ENCODE results near the gene XCR1.

DNA sequence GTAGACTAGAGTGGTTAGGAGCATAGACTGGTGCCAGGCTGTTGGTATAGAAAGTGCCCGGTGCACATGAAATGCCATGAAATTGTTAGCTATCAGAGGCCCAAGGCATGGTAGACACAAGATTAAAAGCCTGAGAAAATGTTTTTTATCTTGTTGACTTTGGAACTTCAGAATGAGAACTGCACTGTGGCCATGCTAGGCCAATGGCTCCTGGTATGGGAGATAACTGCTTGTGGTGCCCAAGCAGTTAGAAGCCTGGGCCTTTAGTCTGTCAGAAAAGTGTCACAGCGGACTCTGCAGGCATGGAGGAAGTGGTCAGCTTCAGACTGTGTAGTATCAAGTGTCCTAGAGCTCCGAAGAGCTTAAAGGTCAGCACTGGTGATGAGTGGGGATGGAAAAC lies 43.5 kb downstream of the XCR1 start:
- no peak for TF ChIP-seq SP1 (CRISPR knock-in tag; conservative IDR thresholded peaks at IDR 0.05)
- TF ChIP-seq, protein P1, sequence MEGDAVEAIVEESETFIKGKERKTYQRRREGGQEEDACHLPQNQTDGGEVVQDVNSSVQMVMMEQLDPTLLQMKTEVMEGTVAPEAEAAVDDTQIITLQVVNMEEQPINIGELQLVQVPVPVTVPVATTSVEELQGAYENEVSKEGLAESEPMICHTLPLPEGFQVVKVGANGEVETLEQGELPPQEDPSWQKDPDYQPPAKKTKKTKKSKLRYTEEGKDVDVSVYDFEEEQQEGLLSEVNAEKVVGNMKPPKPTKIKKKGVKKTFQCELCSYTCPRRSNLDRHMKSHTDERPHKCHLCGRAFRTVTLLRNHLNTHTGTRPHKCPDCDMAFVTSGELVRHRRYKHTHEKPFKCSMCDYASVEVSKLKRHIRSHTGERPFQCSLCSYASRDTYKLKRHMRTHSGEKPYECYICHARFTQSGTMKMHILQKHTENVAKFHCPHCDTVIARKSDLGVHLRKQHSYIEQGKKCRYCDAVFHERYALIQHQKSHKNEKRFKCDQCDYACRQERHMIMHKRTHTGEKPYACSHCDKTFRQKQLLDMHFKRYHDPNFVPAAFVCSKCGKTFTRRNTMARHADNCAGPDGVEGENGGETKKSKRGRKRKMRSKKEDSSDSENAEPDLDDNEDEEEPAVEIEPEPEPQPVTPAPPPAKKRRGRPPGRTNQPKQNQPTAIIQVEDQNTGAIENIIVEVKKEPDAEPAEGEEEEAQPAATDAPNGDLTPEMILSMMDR (IDR thresholded peaks at IDR 0.05), result no peak
